Activated CD4-positive, CD25-positive, alpha-beta regulatory T cell treated with anti-CD3 and anti-CD28 coated beads, Interleukin-2, amount 50 U/mL, for 16 hours (primary cell): ENCODE data around the gene SH3BP5L.

Experiments
- DNase-seq: peaks from one replicate; pipeline ENCODE4 v3.0.0-alpha.2; 2020; ENCODE audit warnings: low read depth, low spot score

The SH3BP5L gene

GRCh38 chr1:248779350-248779749 is 46.4 kb downstream of the SH3BP5L start:
- no peak for DNase-seq

GRCh38 chr1:248778906-248779305 is 46.8 kb downstream of the SH3BP5L start:
- no peak for DNase-seq

GRCh38 chr1:248776991-248777390 is 48.7 kb downstream of the SH3BP5L start:
- DNase-seq, result no peak

- DNase-seq, result no peak
Observed at GRCh38 chr1:248775441-248775840, 50.3 kb downstream of the SH3BP5L start.
